GM18511 (cell line): Measurements from ENCODE around the gene PIP4K2C.
A peak's percentile ranks its signal among the peaks of the same experiment; 100 is the strongest.
"Not testable (repeated sequence)": the region's sequence is repeated elsewhere in the genome, so short reads cannot be mapped to it uniquely, and the experiment has no call there.

Source experiments
- ATAC-seq: cut with Tn5 transposase; IDR thresholded peaks from one replicate; pipeline ENCODE4 v1.9.1; 2021; ENCODE audit warnings: mild to moderate bottlenecking, moderate library complexity; ENCODE audit not compliant: unreplicated experiment

PIP4K2C gene

GRCh38 chr12:57584050-57584449 lies 6.9 kb upstream of the PIP4K2C start:
- ATAC-seq = no peak

- ATAC-seq = no peak
Measured at GRCh38 chr12:57584690-57585089, 6.3 kb upstream of the PIP4K2C start.

- no peak for ATAC-seq
Measured at GRCh38 chr12:57585156-57585555, 5.8 kb upstream of the PIP4K2C start.

- ATAC-seq = no peak
Measured at GRCh38 chr12:57586128-57586527, 4.9 kb upstream of the PIP4K2C start.

- no peak for ATAC-seq
Measured at GRCh38 chr12:57586832-57587429, 4.1 kb upstream of the PIP4K2C start.

GRCh38 chr12:57588951-57589610 lies 1.9 kb upstream of the PIP4K2C start:
- ATAC-seq = not testable (repeated sequence)

- peak; percentile 3 for ATAC-seq
Measured at GRCh38 chr12:57590479-57590863, 521 bp upstream of the PIP4K2C start.

GRCh38 chr12:57591782-57592325 lies 862 bp downstream of the PIP4K2C start:
- no peak for ATAC-seq

- no peak for ATAC-seq
Measured at GRCh38 chr12:57592551-57593165, 1.7 kb downstream of the PIP4K2C start.

- no peak for ATAC-seq
Measured at GRCh38 chr12:57593187-57593586, 2.2 kb downstream of the PIP4K2C start.

- ATAC-seq = no peak
Measured at GRCh38 chr12:57600395-57600794, 9.4 kb downstream of the PIP4K2C start.

GRCh38 chr12:57602544-57602943 lies 11.6 kb downstream of the PIP4K2C start:
- ATAC-seq = no peak

GRCh38 chr12:57603324-57603723 lies 12.3 kb downstream of the PIP4K2C start:
- no peak for ATAC-seq

GRCh38 chr12:57603815-57604453 lies 12.9 kb downstream of the PIP4K2C start:
- no peak for ATAC-seq

- peak; percentile 78 for ATAC-seq
Measured at GRCh38 chr12:57604454-57604991, 13.5 kb downstream of the PIP4K2C start, which contains the start of gene DTX3. TSS of gene DTX3 (plus strand) at chr12:57604824. CDS start at chr12:57606518, 1,694 bp downstream.

GRCh38 chr12:57604992-57605810 lies 14.2 kb downstream of the PIP4K2C start:
- peak; percentile 42 for ATAC-seq

- ATAC-seq = no peak
Measured at GRCh38 chr12:57605811-57606311, 14.9 kb downstream of the PIP4K2C start.

GRCh38 chr12:57606399-57606798 lies 15.4 kb downstream of the PIP4K2C start:
- ATAC-seq = no peak

- ATAC-seq = no peak
Measured at GRCh38 chr12:57606821-57607220, 15.8 kb downstream of the PIP4K2C start.
